ENCODE measurements around the gene THAP6.

- no peak for TF ChIP-seq CTCF (IDR thresholded peaks at IDR 0.05)
- no peak for TF ChIP-seq POLR2A (IDR thresholded peaks at IDR 0.05)
These were observed 53.5 kb downstream of the THAP6 start for GRCh38 chr4:75567725-75568124.

Data from esophagus squamous epithelium (tissue), 4 donors.